ENCODE results near the gene CHM.

Gene CHM

GRCh38 chrX:85905851-85906250 lies 141.5 kb downstream of the CHM start:
- DNase-seq = no peak

DNA sequence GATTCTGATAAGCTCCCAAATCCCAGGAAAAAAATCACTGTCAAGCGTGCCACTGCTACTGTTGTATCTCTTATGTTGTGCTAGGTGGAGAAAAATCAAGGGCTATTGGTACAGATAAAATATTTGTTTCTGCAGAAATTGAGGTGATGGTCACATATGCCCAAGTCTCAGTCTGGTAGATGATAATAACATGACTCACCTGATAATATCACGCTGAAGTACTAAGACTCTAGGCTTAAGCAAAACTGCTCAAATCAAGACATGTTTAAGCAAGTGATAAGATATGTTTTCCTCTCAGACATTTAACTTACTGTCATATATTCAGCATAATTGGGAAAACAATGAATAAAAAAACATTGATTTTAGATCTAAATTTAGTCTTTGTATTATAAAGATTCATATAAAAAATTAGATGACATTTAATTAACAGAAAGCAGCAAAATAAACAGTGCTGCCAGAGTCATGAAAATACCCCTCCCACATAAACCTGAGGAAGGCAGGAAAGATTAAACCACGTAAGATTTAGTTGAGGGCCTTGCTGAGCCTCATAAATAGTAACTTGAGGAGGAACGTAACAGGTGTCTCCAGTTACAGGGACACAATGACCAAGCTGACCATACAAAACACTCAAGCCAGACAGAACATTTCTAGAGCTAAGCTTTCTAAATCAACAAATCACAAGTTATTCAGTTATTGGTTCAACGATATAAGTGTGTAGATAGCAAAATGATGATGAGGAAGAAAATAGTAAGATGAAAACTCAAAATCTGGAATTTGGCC lies 143.5 kb downstream of the CHM start:
- no peak for DNase-seq

GRCh38 chrX:85897362-85898126 lies 149.8 kb downstream of the CHM start:
- DNase-seq = no peak

DNA sequence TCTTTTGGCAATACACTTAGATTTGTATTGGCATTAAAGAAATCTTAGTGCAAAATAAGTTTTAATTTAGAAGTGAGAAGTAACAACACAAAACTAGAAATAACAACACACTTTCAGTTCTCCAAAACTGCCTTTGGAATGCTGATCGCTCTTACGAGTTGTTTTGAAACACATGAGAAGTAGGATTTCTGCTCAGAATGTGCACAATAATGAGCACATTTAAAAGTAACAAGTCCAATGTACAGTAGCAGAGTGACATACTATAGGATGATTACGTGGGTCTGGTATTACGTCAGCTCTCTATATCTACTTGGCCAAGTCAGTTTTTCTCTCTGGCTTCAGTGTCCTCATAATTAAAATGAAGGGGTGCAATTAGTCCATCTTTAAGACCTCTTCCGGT lies 164.8 kb downstream of the CHM start:
- DNase-seq = no peak

- no peak for DNase-seq
Measured at GRCh38 chrX:85870585-85870984, 176.8 kb downstream of the CHM start.

DNA sequence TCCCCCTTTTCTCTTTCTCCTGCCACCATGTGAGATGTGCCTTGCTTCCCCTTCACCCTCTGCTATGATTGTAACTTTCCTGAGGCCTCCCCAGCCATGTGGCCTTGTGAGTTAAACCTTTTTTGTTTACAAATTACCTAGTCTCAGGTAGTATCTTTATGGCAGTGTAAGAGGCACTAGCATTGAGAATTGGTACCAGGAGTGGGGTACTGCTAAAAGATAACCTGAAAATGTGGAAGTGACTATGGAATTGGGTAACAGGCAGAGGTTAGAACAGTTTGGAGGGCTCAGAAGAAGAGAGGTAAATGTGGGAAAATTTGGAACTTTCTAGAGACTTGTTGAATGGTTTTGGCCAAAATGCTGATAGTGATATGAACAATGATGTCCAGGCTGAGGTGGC lies 182.0 kb downstream of the CHM start:
- DNase-seq = no peak

- no peak for DNase-seq
Measured at GRCh38 chrX:85859426-85859825, 187.9 kb downstream of the CHM start.

DNA sequence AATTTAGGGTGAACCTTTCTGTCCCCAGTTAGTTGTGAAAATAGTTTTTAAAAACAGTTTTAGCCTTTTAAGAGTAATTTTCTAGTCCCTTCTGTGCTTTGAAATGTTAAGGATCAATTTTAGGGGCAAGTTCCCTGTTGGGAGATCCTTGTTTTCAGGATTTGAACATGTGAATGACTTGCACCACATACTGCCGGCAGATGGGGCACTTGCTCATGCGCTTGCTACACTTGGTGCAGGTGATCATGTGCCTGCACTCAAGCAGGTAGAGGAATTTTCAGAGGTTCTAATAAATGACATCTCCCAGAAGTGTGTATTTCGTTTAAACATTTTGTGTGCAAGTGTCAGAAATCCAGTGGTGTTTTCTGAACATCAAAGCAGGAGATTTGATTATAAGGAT lies 195.9 kb downstream of the CHM start:
- DNase-seq = no peak

GRCh38 chrX:85836868-85837267 lies 210.5 kb downstream of the CHM start:
- no peak for DNase-seq

- no peak for DNase-seq
Measured at GRCh38 chrX:85828771-85829170, 218.6 kb downstream of the CHM start.

DNA sequence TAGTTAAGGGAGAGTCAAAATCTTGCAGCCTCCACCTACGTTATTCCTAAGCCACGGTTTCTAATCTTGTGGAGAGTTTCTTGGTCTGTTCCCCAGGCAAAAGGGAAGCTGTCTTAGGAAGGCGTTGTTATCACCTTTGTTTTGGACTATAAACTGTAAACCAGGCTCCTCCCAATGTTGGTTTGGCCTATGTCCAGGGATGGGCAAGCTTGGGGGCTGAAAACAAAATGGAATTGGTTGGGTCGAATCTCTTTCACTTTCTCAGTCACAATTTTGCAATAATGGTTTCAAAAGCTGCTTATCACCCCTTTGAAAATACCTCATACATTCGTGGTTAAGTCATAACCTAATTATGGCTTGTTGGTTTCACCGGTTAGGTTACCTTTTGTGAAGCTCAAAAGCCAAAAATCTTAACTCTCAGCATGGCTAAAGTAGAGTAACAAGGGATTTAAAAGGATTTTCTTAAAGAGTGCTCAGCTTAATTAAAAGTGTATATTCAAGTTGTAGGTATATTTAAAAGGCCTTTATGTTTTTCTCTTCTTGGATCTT lies 232.1 kb downstream of the CHM start:
- no peak for DNase-seq
